ENCODE results near the gene SNAPC4. TPM values are rescaled to one million over a fixed set of nuclear protein-coding genes. Genes with fewer than 3 reads are reported as not detected.
"Not testable (repeated sequence)": the region's sequence is repeated elsewhere in the genome, so short reads cannot be mapped to it uniquely, and the experiment has no call there.

The SNAPC4 gene
- total RNA-seq, 1 experiment from 2014 or later: 19.9 TPM

- DNase-seq (ENCODE audit: low read depth): no peak
Observed at GRCh38 chr9:136433849-136434579, 34.0 kb upstream of the SNAPC4 start.

- no peak for DNase-seq (ENCODE audit: low read depth)
Observed at GRCh38 chr9:136433043-136433715, 33.2 kb upstream of the SNAPC4 start.

GRCh38 chr9:136432591-136432990, 32.6 kb upstream of the SNAPC4 start:
- DNase-seq (ENCODE audit: low read depth): no peak

- DNase-seq (ENCODE audit: low read depth): no peak
Observed at GRCh38 chr9:136431782-136432350, 31.9 kb upstream of the SNAPC4 start.

GRCh38 chr9:136430588-136431234, 30.7 kb upstream of the SNAPC4 start:
- no peak for DNase-seq (ENCODE audit: low read depth)

- no peak for DNase-seq (ENCODE audit: low read depth)
Observed at GRCh38 chr9:136429683-136430491, 29.9 kb upstream of the SNAPC4 start.

GRCh38 chr9:136429075-136429628, 29.2 kb upstream of the SNAPC4 start:
- DNase-seq (ENCODE audit: low read depth): no peak

GRCh38 chr9:136426787-136427186, 26.8 kb upstream of the SNAPC4 start:
- no peak for DNase-seq (ENCODE audit: low read depth)

GRCh38 chr9:136425367-136425766, 25.4 kb upstream of the SNAPC4 start:
- not testable (repeated sequence) for DNase-seq (ENCODE audit: low read depth)

GRCh38 chr9:136424750-136425362, 24.9 kb upstream of the SNAPC4 start:
- no peak for DNase-seq (ENCODE audit: low read depth)

GRCh38 chr9:136423432-136424146, 23.6 kb upstream of the SNAPC4 start:
- no peak for DNase-seq (ENCODE audit: low read depth)

- DNase-seq (ENCODE audit: low read depth): no peak
Observed at GRCh38 chr9:136422876-136423275, 22.9 kb upstream of the SNAPC4 start.

- DNase-seq (ENCODE audit: low read depth): no peak
Observed at GRCh38 chr9:136421791-136422190, 21.8 kb upstream of the SNAPC4 start.

- no peak for DNase-seq (ENCODE audit: low read depth)
Observed at GRCh38 chr9:136419092-136419420, 19.1 kb upstream of the SNAPC4 start.

- DNase-seq (ENCODE audit: low read depth): no peak
Observed at GRCh38 chr9:136418182-136419091, 18.5 kb upstream of the SNAPC4 start.

GRCh38 chr9:136416914-136417313, 16.9 kb upstream of the SNAPC4 start:
- DNase-seq (ENCODE audit: low read depth): no peak

- DNase-seq (ENCODE audit: low read depth): no peak
Observed at GRCh38 chr9:136416427-136416826, 16.5 kb upstream of the SNAPC4 start.

- DNase-seq (ENCODE audit: low read depth): no peak
Observed at GRCh38 chr9:136412962-136413361, 13.0 kb upstream of the SNAPC4 start.

- DNase-seq (ENCODE audit: low read depth): no peak
Observed at GRCh38 chr9:136411378-136411777, 11.4 kb upstream of the SNAPC4 start.
